ENCODE measurements around the gene CD58. TPM values are rescaled to one million over a fixed set of nuclear protein-coding genes. Genes with fewer than 3 reads are reported as not detected.
"Not testable (repeated sequence)": the region's sequence is repeated elsewhere in the genome, so short reads cannot be mapped to it uniquely, and the experiment has no call there.

The CD58 gene
- polyA plus RNA-seq, 1 of the 3 experiments (the other 2 are of a cell fraction): 18.1 TPM

- ChIA-PET POLR2A (no interaction called here), CTCF (no interaction called here)
- no peak for TF ChIP-seq TAF1 (IDR thresholded peaks at IDR 0.05; ENCODE audit: borderline replicate concordance, low read depth, low read length)
- TF ChIP-seq GABPA (IDR thresholded peaks at IDR 0.05; ENCODE audit: low read depth): no peak
- no peak for TF ChIP-seq USF2 (IDR thresholded peaks at IDR 0.05; ENCODE audit: borderline replicate concordance, low read depth, low read length)
- no peak for TF ChIP-seq MXI1 (IDR thresholded peaks at IDR 0.05; ENCODE audit: low read depth, low read length)
- Histone ChIP-seq H3K27ac (ENCODE audit: low read depth in 2 of 2, low read length in 1 of 2) (no peak overlapping the region), H3K9me3 (no peaks in the 10 kb centered on the region), H3K4me3 (ENCODE audit: low read depth in 2 of 2, low read length in 1 of 2) (no peak overlapping the region), H4K20me1 (ENCODE audit: insufficient read depth) (no peaks in the 10 kb centered on the region), H3K79me2 (ENCODE audit: insufficient read depth) (peaks cover 77% of the 10 kb centered on the region), H2AFZ (ENCODE audit: low read depth) (no peak overlapping the region), H3K36me3 (replicated peaks in 1 of 2; ENCODE audit: control insufficient read depth in 1 of 2, insufficient read depth in 2 of 2, low read length in 1 of 2) (peaks cover 0 to 7% of the 10 kb centered on the region in 2 experiments), H3K9ac (no peak overlapping the region), H3F3A (replicated peaks; ENCODE audit: insufficient read depth) (peaks cover 8% of the 10 kb centered on the region), H3K27me3 (ENCODE audit: insufficient read depth) (no peaks in the 10 kb centered on the region), H3K4me2 (no peak overlapping the region), H3K4me1 (ENCODE audit: control insufficient read depth in 1 of 2, insufficient read depth in 2 of 2, low read depth in 1 of 2, low read length in 1 of 2) (peaks cover 4 to 8% of the 10 kb centered on the region in 2 experiments; a peak in 1 of 4 replicates), H3K9me2 (no peaks in the 10 kb centered on the region)
- no peak for DNase-seq
- 100% methylated on average over 1 of the region's 1 CpG for WGBS (ENCODE audit: low lambda C conversion rate)
Observed at GRCh38 chr1:116565222-116565621, 5.6 kb downstream of the CD58 start.

GRCh38 chr1:116564426-116564825 is 6.4 kb downstream of the CD58 start:
- Histone ChIP-seq H3K9me2 (no peaks in the 10 kb centered on the region), H3K27me3 (ENCODE audit: insufficient read depth) (no peaks in the 10 kb centered on the region), H3F3A (replicated peaks; ENCODE audit: insufficient read depth) (peaks cover 8% of the 10 kb centered on the region), H3K9me3 (no peaks in the 10 kb centered on the region), H3K9ac (no peak overlapping the region), H2AFZ (ENCODE audit: low read depth) (no peak overlapping the region), H3K36me3 (replicated peaks in 1 of 2; ENCODE audit: control insufficient read depth in 1 of 2, insufficient read depth in 2 of 2, low read length in 1 of 2) (peaks cover 0 to 7% of the 10 kb centered on the region in 2 experiments), H3K4me2 (no peak overlapping the region), H3K27ac (ENCODE audit: low read depth in 2 of 2, low read length in 1 of 2) (no peak overlapping the region), H4K20me1 (ENCODE audit: insufficient read depth) (no peaks in the 10 kb centered on the region), H3K4me1 (ENCODE audit: control insufficient read depth in 1 of 2, insufficient read depth in 2 of 2, low read depth in 1 of 2, low read length in 1 of 2) (peaks cover 3 to 4% of the 10 kb centered on the region in 2 experiments; a peak in 1 of 4 replicates), H3K4me3 (ENCODE audit: low read depth in 2 of 2, low read length in 1 of 2) (no peak overlapping the region), H3K79me2 (ENCODE audit: insufficient read depth) (peaks cover 76% of the 10 kb centered on the region)
- no CpG with 5 or more reads among the region's 1 CpG for WGBS (ENCODE audit: low lambda C conversion rate)
- no peak for DNase-seq
- CTCF ChIA-PET: no interaction called here
- TF ChIP-seq GABPA (IDR thresholded peaks at IDR 0.05; ENCODE audit: low read depth): no peak
- TF ChIP-seq JUND (IDR thresholded peaks at IDR 0.05): no peak
- no peak for TF ChIP-seq YY1 (IDR thresholded peaks at IDR 0.05; ENCODE audit: low read depth)
- no peak for TF ChIP-seq MXI1 (IDR thresholded peaks at IDR 0.05; ENCODE audit: low read depth, low read length)
- POLR2A ChIA-PET: no interaction called here

- CTCF ChIA-PET: interaction anchor here (0.7 kb wide), 1 partner anchor 483 kb away, joined by 4 read pairs; no protein-coding TSS in a partner anchor
- DNase-seq; H3K9me3 ChIP-seq; H3K9ac ChIP-seq; H2AFZ ChIP-seq (ENCODE audit: low read depth); H3K36me3 ChIP-seq (replicated peaks in 1 of 2; ENCODE audit: control insufficient read depth in 1 of 2, insufficient read depth in 2 of 2, low read length in 1 of 2); H3K4me1 ChIP-seq (ENCODE audit: control insufficient read depth in 1 of 2, insufficient read depth in 2 of 2, low read depth in 1 of 2, low read length in 1 of 2); H3K27ac ChIP-seq (ENCODE audit: low read depth in 2 of 2, low read length in 1 of 2); H3K27me3 ChIP-seq (ENCODE audit: insufficient read depth); H4K20me1 ChIP-seq (ENCODE audit: insufficient read depth); H3K4me2 ChIP-seq; H3F3A ChIP-seq (replicated peaks; ENCODE audit: insufficient read depth); H3K4me3 ChIP-seq (ENCODE audit: low read depth in 2 of 2, low read length in 1 of 2); POLR2A ChIA-PET; H3K9me2 ChIP-seq: not testable (repeated sequence)
- peaks cover 71% of the 10 kb centered on the region for H3K79me2 ChIP-seq (ENCODE audit: insufficient read depth)
- 91% methylated on average over 4 of the region's 4 CpGs for WGBS (ENCODE audit: low lambda C conversion rate)
Observed at GRCh38 chr1:116562465-116562864, 8.4 kb downstream of the CD58 start.
